ENCODE results near the gene DNAI2.

DNA sequence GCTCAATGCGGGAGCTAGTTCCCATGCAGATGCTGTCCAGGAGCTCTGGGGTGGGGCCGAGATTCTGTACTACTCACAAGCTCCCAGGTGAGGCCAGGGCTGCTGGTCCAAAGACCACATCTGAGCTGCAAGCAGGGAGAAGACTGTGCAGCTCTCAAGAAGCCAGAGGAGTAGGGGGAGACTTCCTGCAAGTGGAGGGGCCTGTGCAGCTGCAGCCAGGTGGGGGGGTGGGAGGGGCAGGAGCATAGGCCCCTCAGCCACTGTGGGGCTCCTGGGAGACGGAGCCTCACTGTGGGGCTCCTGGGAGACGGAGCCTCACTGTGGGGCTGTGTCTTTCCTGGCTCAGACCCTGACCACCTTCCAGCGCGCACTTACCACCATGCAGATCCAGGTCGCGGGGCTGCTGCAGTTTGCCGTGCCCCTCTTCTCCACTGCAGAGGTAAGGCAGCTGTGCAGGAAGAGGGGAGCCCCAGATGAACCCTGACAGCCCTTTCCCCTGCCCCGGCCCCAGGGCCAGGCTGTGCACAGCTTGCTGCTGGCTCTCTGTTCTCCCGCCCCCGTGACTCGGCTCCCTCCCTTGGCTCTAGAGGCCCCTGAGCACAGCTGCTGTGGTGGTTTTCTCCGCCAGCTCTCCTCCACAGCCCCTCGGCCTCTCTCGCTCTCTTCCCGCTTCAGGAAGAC is 24.3 kb upstream of the DNAI2 start:
- TF ChIP-seq, protein P1, sequence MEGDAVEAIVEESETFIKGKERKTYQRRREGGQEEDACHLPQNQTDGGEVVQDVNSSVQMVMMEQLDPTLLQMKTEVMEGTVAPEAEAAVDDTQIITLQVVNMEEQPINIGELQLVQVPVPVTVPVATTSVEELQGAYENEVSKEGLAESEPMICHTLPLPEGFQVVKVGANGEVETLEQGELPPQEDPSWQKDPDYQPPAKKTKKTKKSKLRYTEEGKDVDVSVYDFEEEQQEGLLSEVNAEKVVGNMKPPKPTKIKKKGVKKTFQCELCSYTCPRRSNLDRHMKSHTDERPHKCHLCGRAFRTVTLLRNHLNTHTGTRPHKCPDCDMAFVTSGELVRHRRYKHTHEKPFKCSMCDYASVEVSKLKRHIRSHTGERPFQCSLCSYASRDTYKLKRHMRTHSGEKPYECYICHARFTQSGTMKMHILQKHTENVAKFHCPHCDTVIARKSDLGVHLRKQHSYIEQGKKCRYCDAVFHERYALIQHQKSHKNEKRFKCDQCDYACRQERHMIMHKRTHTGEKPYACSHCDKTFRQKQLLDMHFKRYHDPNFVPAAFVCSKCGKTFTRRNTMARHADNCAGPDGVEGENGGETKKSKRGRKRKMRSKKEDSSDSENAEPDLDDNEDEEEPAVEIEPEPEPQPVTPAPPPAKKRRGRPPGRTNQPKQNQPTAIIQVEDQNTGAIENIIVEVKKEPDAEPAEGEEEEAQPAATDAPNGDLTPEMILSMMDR (IDR thresholded peaks at IDR 0.05 in 4 of 5, conservative IDR thresholded peaks at IDR 0.05 in 1 of 5) = no peak
- no peak for TF ChIP-seq POLR2A (IDR thresholded peaks at IDR 0.05)
